Left ventricle myocardium inferior (tissue), 1 donor: ENCODE data around the gene TMEM201. TPM values are rescaled to one million over a fixed set of nuclear protein-coding genes. Genes with fewer than 3 reads are reported as not detected.

Source experiments
- DNase-seq: peaks from one replicate; pipeline ENCODE4 v3.0.0-alpha.2; 2020
- H3K27ac ChIP-seq: fragments of 200-600 bp; replicated peaks from 2 replicates; pipeline ENCODE4 v1.8.0; 2021
- H3K27me3 ChIP-seq: fragments of 200-600 bp; 2 replicates; pipeline ENCODE4 v1.8.0; 2021; ENCODE audit warnings: low read depth
- H3K36me3 ChIP-seq: fragments of 200-600 bp; 2 replicates; pipeline ENCODE4 v1.8.0; 2021
- H3K4me1 ChIP-seq: fragments of 200-600 bp; 2 replicates; pipeline ENCODE4 v1.8.0; 2021
- H3K4me3 ChIP-seq: fragments of 200-600 bp; 2 replicates; pipeline ENCODE4 v1.8.0; 2021; ENCODE audit warnings: mild to moderate bottlenecking, moderate library complexity
- H3K9me3 ChIP-seq: fragments of 200-600 bp; replicated peaks from 2 replicates; pipeline ENCODE4 v1.8.0; 2021
- intact Hi-C: fragments of 100-400 bp; cut with micrococcal nuclease; formaldehyde crosslinking; loops from one replicate; pipeline ENCODE4 v1.11.0; 2022
- total RNA-seq: library from RNA; stranded (reverse); fragmentation: NEBNext Ultra II Directional; extraction: Animal tissue kit (Norgen Biotek cat#: 25700); gene quantifications from one replicate; pipeline ENCODE4 v1.2.1, GENCODE V29; 2021
- TF ChIP-seq, protein P1 (sequence below): fragments of 200-600 bp; IDR thresholded peaks from 2 replicates; pipeline ENCODE4 v1.8.0; 2021; ENCODE audit warnings: antibody characterized with exemption, mild to moderate bottlenecking, borderline replicate concordance
- donor health status: DM: no; HTN: yes; CAD: no; lungs with severe emphysema.

Gene TMEM201
- total RNA-seq, 1 donor from 2014 or later = 21.1 TPM

DNA sequence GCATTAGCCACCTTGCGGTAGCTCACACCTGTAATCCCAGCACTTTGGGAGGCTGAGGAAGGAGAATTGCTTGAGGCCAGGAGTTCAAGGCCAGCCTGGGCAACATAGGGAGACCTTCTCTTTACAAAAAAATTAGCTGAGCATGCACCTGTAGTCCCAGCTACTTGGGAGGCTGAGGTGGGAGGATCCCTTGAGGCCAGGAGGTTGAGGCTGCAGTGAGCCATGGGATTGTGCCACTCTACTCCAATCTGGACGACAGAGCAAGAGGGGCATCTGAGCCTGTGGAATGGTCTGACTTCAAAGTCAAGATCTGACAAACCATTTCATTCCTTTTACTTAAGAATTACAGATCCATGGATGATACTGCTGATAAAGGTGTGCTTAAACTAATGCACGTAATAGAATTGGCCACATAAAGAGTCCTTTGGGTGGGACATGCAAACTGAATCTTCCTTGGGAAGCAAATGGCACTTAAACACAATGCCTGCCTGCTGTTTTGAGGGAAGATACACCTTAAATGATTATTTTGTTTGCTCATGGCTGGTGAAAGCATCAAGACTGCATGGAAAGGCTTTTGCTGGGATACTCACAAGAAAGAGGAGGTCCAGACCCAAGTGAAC is 2.5 kb upstream of the TMEM201 start:
- Histone ChIP-seq H3K4me1 (peaks cover 26% of the 10 kb centered on the region), H3K27ac (no peak overlapping the region), H3K36me3 (peaks cover 13% of the 10 kb centered on the region), H3K27me3 (no peaks in the 10 kb centered on the region), H3K9me3 (no peaks in the 10 kb centered on the region), H3K4me3 (no peak overlapping the region)
- intact Hi-C loops = no loop called here
- no peak for DNase-seq
- TF ChIP-seq, protein P1, sequence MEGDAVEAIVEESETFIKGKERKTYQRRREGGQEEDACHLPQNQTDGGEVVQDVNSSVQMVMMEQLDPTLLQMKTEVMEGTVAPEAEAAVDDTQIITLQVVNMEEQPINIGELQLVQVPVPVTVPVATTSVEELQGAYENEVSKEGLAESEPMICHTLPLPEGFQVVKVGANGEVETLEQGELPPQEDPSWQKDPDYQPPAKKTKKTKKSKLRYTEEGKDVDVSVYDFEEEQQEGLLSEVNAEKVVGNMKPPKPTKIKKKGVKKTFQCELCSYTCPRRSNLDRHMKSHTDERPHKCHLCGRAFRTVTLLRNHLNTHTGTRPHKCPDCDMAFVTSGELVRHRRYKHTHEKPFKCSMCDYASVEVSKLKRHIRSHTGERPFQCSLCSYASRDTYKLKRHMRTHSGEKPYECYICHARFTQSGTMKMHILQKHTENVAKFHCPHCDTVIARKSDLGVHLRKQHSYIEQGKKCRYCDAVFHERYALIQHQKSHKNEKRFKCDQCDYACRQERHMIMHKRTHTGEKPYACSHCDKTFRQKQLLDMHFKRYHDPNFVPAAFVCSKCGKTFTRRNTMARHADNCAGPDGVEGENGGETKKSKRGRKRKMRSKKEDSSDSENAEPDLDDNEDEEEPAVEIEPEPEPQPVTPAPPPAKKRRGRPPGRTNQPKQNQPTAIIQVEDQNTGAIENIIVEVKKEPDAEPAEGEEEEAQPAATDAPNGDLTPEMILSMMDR = no peak

DNA sequence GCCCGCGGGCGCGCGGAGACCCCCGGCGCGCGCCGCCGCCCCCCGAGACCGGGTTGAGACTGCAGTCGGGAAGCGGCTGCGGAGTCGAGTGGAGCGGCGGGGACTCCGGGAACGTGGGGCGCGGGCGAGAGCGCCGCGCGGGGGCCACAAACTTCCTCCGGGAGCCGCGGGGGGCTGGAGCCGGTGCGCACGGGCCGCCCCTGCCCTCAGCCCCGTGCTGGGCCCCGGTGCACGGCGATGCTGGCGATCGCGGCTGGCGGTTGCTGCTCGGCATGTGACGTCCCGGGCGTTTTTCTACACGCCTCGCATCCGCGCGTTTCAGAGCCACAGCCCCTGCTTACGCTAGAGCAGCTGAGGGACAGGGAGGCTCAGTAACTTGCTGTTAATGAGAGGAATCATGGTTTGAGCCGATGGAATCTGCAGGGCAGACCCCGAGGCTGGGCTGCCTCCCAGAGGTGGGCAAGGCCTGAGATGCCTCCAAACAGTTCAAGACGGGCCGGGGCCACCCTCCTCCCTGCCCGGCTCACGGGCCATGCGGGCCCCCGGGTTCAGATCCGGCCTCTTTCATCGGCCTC is 520 bp downstream of the TMEM201 start:
- TF ChIP-seq, protein P1 = no peak
- intact Hi-C loops = no loop called here
- Histone ChIP-seq H3K27ac (peak overlapping the region; percentile 83), H3K4me1 (peaks cover 56% of the 10 kb centered on the region), H3K27me3 (no peaks in the 10 kb centered on the region), H3K9me3 (no peaks in the 10 kb centered on the region), H3K36me3 (no peaks in the 10 kb centered on the region), H3K4me3 (peak overlapping the region; percentile 76)
- no peak for DNase-seq

DNA sequence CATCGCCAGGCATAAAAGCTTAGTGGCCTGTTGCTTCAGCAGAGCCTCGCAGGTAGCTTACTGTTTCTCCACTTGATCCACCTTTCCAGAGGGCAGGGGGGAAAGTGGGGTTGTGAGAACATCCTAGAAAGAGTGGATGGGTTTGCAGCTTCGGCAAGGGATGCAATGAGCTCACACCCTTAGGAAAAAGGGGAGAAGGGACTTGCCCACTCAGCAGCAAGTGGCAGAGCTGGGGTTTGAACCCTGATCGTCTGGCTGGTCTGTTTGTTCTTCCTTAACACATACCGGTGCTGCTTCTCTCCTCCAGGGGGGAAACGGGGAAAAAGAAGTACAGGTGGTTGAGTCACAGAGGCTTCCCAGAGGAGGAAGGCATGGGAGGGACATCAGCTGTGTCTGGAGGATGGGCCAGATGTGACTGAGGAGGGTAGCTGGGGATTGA is 1.0 kb downstream of the TMEM201 start:
- no peak for DNase-seq
- TF ChIP-seq, protein P1 = no peak
- Histone ChIP-seq H3K27me3 (no peaks in the 10 kb centered on the region), H3K4me1 (peaks cover 61% of the 10 kb centered on the region), H3K9me3 (no peaks in the 10 kb centered on the region), H3K4me3 (peak overlapping the region; percentile 76), H3K36me3 (no peaks in the 10 kb centered on the region), H3K27ac (peak overlapping the region; percentile 83)
- intact Hi-C loops = no loop called here

DNA sequence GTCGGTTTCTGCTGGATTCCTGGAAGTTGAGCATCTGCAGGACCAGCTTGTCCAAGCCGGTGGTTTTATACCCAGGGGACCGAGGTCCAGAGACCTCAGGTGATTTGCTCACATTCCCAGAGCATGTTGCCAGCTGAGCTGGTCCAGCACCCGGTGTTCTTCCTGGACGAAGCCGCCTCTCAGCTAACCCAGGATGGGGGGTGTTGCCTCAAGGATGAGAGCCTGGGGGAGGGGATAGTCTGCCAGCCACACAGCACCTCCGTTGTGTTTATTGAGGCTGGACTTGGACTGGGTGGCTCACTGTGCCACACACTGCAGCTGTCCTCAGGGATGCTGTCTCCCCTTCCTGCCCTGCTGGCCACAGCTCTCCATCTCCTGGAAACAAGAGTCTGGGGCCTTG is 1.5 kb downstream of the TMEM201 start:
- peaks cover 64% of the 10 kb centered on the region for H3K4me1 ChIP-seq
- H3K4me3 ChIP-seq = peak overlapping the region; percentile 76
- no peak overlapping the region for H3K27ac ChIP-seq
- H3K9me3 ChIP-seq = no peaks in the 10 kb centered on the region
- TF ChIP-seq, protein P1 = no peak
- no peaks in the 10 kb centered on the region for H3K27me3 ChIP-seq
- intact Hi-C loops = no loop called here
- no peaks in the 10 kb centered on the region for H3K36me3 ChIP-seq
- DNase-seq = no peak

DNA sequence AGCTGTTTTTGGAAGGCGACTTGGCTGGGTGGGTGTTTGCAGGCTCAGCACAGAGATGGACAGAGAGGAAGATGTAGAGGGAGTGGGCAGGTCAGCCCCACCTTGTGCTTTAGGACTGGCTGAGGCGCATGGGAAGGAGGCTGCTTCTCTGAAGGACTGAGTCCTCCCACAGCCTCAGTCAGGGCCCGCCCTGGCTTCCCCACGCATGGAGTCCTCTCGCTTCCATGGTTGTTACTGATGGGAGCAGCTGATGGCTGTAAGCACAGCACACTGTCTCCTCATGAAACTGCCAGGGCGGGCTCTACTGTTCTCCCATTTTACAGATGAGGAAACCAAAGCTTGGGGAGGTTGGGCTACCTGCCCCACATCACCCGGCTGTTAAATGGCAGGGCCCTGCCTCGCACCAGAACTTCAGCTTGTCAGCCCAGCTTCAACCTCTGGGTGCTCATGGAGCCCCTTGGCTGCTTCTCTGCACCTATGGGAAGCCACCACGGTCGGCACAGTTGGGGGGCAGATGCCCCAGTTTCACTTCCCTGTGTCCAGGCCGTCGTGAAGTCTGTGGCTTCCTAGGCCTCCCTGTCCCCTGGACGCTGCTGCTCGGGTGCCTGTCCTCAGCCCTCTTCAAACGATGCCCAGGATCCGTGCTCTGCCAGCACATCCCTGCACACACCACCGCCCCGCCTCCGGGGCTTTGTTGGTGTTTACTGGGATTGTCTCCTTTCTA is 2.4 kb downstream of the TMEM201 start:
- TF ChIP-seq, protein P1 = no peak
- peak overlapping the region; percentile 76 for H3K4me3 ChIP-seq
- no peak for DNase-seq

More for the DNA sequence above, 2.4 kb downstream of the TMEM201 start:
- peaks cover 73% of the 10 kb centered on the region for H3K4me1 ChIP-seq
- no peaks in the 10 kb centered on the region for H3K27me3 ChIP-seq
- peak overlapping the region; percentile 70 for H3K27ac ChIP-seq
- no peaks in the 10 kb centered on the region for H3K9me3 ChIP-seq
- H3K36me3 ChIP-seq = no peaks in the 10 kb centered on the region
- intact Hi-C loops = no loop called here
